ENCODE data around the gene LYSMD4.

DNA sequence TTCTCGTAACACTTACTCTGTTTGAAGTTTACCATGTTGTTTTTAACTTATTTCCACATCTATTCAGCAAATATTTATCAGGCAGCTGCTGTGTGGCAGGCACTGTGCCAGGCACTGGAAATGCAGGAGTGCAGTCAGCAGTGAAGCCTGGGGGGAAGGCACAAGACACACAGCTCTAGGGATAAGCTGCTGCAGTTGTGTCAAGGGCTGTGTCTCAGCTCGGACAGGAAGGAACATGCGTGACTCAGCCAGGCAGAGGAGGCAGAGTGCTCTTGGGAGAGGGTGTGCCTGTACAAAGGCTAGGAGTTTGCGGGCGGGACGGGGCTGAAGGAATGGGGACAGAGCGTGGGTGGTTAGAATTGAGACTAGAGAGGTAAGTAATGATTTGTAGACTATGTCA, 24.7 kb downstream of the LYSMD4 start:
- TF ChIP-seq, protein P1, sequence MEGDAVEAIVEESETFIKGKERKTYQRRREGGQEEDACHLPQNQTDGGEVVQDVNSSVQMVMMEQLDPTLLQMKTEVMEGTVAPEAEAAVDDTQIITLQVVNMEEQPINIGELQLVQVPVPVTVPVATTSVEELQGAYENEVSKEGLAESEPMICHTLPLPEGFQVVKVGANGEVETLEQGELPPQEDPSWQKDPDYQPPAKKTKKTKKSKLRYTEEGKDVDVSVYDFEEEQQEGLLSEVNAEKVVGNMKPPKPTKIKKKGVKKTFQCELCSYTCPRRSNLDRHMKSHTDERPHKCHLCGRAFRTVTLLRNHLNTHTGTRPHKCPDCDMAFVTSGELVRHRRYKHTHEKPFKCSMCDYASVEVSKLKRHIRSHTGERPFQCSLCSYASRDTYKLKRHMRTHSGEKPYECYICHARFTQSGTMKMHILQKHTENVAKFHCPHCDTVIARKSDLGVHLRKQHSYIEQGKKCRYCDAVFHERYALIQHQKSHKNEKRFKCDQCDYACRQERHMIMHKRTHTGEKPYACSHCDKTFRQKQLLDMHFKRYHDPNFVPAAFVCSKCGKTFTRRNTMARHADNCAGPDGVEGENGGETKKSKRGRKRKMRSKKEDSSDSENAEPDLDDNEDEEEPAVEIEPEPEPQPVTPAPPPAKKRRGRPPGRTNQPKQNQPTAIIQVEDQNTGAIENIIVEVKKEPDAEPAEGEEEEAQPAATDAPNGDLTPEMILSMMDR (IDR thresholded peaks at IDR 0.05), result no peak
- TF ChIP-seq POLR2A (IDR thresholded peaks at IDR 0.05), result no peak

Measured in thyroid gland (tissue), 4 donors.